GM12878 (cell line): ENCODE results near the gene TTLL11. TPM values are rescaled to one million over a fixed set of nuclear protein-coding genes. Genes with fewer than 3 reads are reported as not detected.

Experiments used
- ATAC-seq: fragments of 200-7000 bp; cut with Tn5 transposase; 3 replicates; pipeline ENCODE4 v1.9.1; 2020; ENCODE audit warnings: mild to moderate bottlenecking, moderate library complexity
- BruUV-seq: library from RNA; stranded (reverse); fragments of 400-500 nt; replicated peaks from 2 replicates; lab custom pipeline; 2021; lab: Mats Ljungman, UMichigan
- CTCF ChIA-PET: fragments of 300-600 bp; sonication (Branson Sonifier 250); formaldehyde crosslinking; extraction: SDS; loops from one replicate; lab custom pipeline; 2021; ENCODE audit warnings: inconsistent platforms; lab: Yijun Ruan, JAX
- POLR2A ChIA-PET: fragments of 350-600 bp; formaldehyde crosslinking; extraction: SDS; loops from one replicate; lab custom pipeline; 2021; ENCODE audit warnings: inconsistent platforms; lab: Charles Lee
- RAD21 ChIA-PET: fragments of 300-600 bp; sonication (Branson Sonifier 250); formaldehyde crosslinking; loops from one replicate; lab custom pipeline; 2023; ENCODE audit warnings: antibody characterized with exemption; ENCODE audit not compliant: unreplicated experiment; lab: Charles Lee
- SMC1A ChIA-PET: fragments of 300-600 bp; sonication (Branson Sonifier 250); formaldehyde crosslinking; loops from one replicate; lab custom pipeline; 2023; ENCODE audit not compliant: unreplicated experiment, uncharacterized antibody; lab: Charles Lee
- DNase-seq: peaks from one replicate; pipeline ENCODE4 v3.0.0-alpha.2; 2011; ENCODE audit warnings: low read depth, low spot score
- FAIRE-seq: peaks from 3 replicates; lab custom pipeline; 2011; peaks lifted over from hg19 to GRCh38; lab: Jason Lieb, UNC
- H2AFZ ChIP-seq: 2 replicates; pipeline ENCODE4 v1.6.0; 2011; ENCODE audit warnings: low read depth, low read length, control low read depth; ENCODE audit not compliant: control insufficient read depth
- H3K27ac ChIP-seq: 2 replicates; pipeline ENCODE4 v1.5.1; 2011; ENCODE audit warnings: control low read depth; ENCODE audit not compliant: control insufficient read depth, insufficient read depth
- H3K27me3 ChIP-seq, 2 experiments: replicated peaks in 1 of 2; 2 replicates each; pipeline versions ENCODE4 v1.6.0 to v1.6.1; 2011; ENCODE audit warnings: low read length in 1 of 2; ENCODE audit not compliant: control insufficient read depth in 2 of 2, insufficient read depth in 2 of 2
- H3K36me3 ChIP-seq, 2 experiments: 2 replicates each; pipeline ENCODE4 v1.5.1; 2011; ENCODE audit warnings: low read length in 1 of 2; ENCODE audit not compliant: control insufficient read depth in 2 of 2, insufficient read depth in 2 of 2
- H3K4me1 ChIP-seq: 2 replicates; pipeline ENCODE4 v1.6.1; 2011; ENCODE audit warnings: mild to moderate bottlenecking, low read length, moderate library complexity, mixed read lengths; ENCODE audit not compliant: control insufficient read depth, insufficient read depth
- H3K4me2 ChIP-seq: 2 replicates; pipeline ENCODE4 v1.6.0; 2011; ENCODE audit warnings: control low read depth; ENCODE audit not compliant: control insufficient read depth, insufficient read depth
- H3K4me3 ChIP-seq: fragments of 200-600 bp; sonication (generic); 2 replicates; pipeline ENCODE4 v1.5.1; 2016
- H3K79me2 ChIP-seq: 2 replicates; pipeline ENCODE4 v1.6.0; 2011; ENCODE audit warnings: low read length; ENCODE audit not compliant: control insufficient read depth, insufficient read depth
- H3K9ac ChIP-seq: 2 replicates; pipeline ENCODE4 v1.8.0; 2011; ENCODE audit warnings: low read length, control low read depth, mixed read lengths; ENCODE audit not compliant: control insufficient read depth, insufficient read depth
- H3K9me3 ChIP-seq: replicated peaks from 3 replicates; pipeline ENCODE4 v1.5.1; 2011; ENCODE audit warnings: mild to moderate bottlenecking, low read length; ENCODE audit not compliant: control insufficient read depth, insufficient read depth
- H4K20me1 ChIP-seq: 2 replicates; pipeline ENCODE4 v1.6.0; 2011; ENCODE audit not compliant: control insufficient read depth, insufficient read depth
- IRF4 ChIP-seq: IDR thresholded peaks from 2 replicates; pipeline ENCODE4 v1.6.1; 2011; ENCODE audit warnings: low read depth, low read length
- JUND ChIP-seq: IDR thresholded peaks from 2 replicates; pipeline ENCODE4 v1.6.1; 2012; ENCODE audit warnings: low read depth, mild to moderate bottlenecking, low read length, improper control_type of control experiment, moderate library complexity
- MTA3 ChIP-seq: IDR thresholded peaks from 2 replicates; pipeline ENCODE4 v1.6.1; 2012; ENCODE audit warnings: low read length, inconsistent platforms, borderline replicate concordance
- NRF1 ChIP-seq: conservative IDR thresholded peaks from 2 replicates; pipeline ENCODE4 v1.6.1; 2011; ENCODE audit warnings: mild to moderate bottlenecking, low read depth, low read length, improper control_type of control experiment
- PAX5 ChIP-seq: IDR thresholded peaks from 2 replicates; pipeline ENCODE4 v1.6.1; 2011; ENCODE audit warnings: low read depth, low read length, borderline replicate concordance
- PAX8 ChIP-seq: fragments of 450-650 bp; IDR thresholded peaks from 2 replicates; pipeline ENCODE4 v1.6.1; 2017; ENCODE audit warnings: mild to moderate bottlenecking, moderate library complexity
- SMARCA5 ChIP-seq: fragments of 450-650 bp; IDR thresholded peaks from 2 replicates; pipeline ENCODE4 v1.6.1; 2017; ENCODE audit warnings: mild to moderate bottlenecking
- SUZ12 ChIP-seq: fragments of 200-600 bp; sonication (generic); IDR thresholded peaks from one replicate; pipeline ENCODE4 v1.6.1; 2018; ENCODE audit warnings: antibody characterized with exemption, mild to moderate bottlenecking; ENCODE audit not compliant: unreplicated experiment
- ZBED1 ChIP-seq: IDR thresholded peaks from 2 replicates; pipeline ENCODE4 v1.6.1; 2016; ENCODE audit warnings: borderline replicate concordance
- WGBS: methylation state at CpG from one replicate; pipeline ENCODE4 v1.1.6; 2016; ENCODE audit warnings: low lambda C conversion rate; ENCODE audit not compliant: insufficient replicate concordance, insufficient coverage; ENCODE audit errors: missing lambda C conversion rate; 5-methylcytosine and 5-hydroxymethylcytosine counted together
- in situ Hi-C: fragments of 300-500 bp; cut with MboI; formaldehyde crosslinking; loops from 9 replicates; pipeline ENCODE4 v1.14.3; 2018; ENCODE audit warnings: mixed read lengths
- intact Hi-C: fragments of 100-400 bp; cut with micrococcal nuclease; formaldehyde crosslinking; loops from one replicate; pipeline ENCODE4 v1.14.2; 2022; ENCODE audit not compliant: unreplicated experiment
- polyA plus RNA-seq, 11 experiments: library from polyadenylated mRNA; depleted of rRNA in 4 of 11; unstranded in 6 of 11; stranded (reverse) in 5 of 11; fragments of >200 nt; fragmentation: Nextera tagmentation in 4 of 11; fragmentation: Illumina TruSeq in 1 of 11; extraction: Ambion mirVana in 4 of 11; extraction: Trizol in 1 of 11; gene quantifications; 1 replicate in 1 of 11; 2 replicates in 10 of 11; pipeline versions ENCODE4 v1.2.1 to v1.2.3, GENCODE V29; 2011 to 2016; ENCODE audit warnings: inconsistent platforms in 2 of 11, missing spikeins in 2 of 11, low read depth in 1 of 11
- total RNA-seq, 4 experiments: library from RNA; depleted of rRNA in 3 of 4; stranded (reverse); fragments of >200 nt in 3 of 4; fragmentation: Illumina TruSeq in 1 of 4; extraction: Trizol in 1 of 4; gene quantifications; 2 replicates each; pipeline versions ENCODE4 v1.2.1 to v1.2.3, GENCODE V29; 2013 to 2021
- TF ChIP-seq, protein P1 (sequence below): IDR thresholded peaks from 2 replicates; pipeline ENCODE4 v1.6.1; 2012; ENCODE audit warnings: low read length, inconsistent platforms
- TF ChIP-seq, protein P2 (sequence below): fragments of 450-650 bp; formaldehyde crosslinking; IDR thresholded peaks from 2 replicates; pipeline ENCODE4 v1.4.0; 2022; ENCODE audit warnings: mild to moderate bottlenecking, moderate library complexity
- TF ChIP-seq, protein P3 (sequence below): IDR thresholded peaks from 2 replicates; pipeline ENCODE4 v1.6.1; 2011; ENCODE audit warnings: borderline replicate concordance, low read depth, mild to moderate bottlenecking, moderate library complexity, mixed read lengths, low read length; ENCODE audit not compliant: insufficient read depth; ENCODE audit errors: extremely low read length

The TTLL11 gene
- total and polyA plus RNA-seq, 10 of the 15 experiments (the other 5 are each of a cell fraction or from before 2014, with no cell fraction given), result 1.2 to 3.7 (median 2.9) TPM

DNA sequence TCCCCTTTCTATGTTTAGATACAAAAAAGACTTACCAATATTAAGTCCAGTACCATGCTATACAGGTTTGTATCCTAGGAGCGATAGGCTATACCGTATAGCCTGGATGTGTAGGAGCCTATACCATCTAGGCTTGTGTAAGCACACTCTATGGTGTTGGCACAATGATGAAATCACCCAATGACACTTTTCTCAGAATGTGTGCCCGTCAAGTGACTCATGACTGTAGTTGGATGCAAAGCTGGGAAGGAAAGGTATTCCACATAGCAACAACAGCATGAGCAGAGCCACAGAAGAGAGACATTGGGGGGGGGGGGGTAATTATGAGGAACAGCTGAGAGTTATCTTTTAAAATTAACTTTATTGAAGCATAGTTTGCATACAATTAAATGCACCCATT, 63.2 kb downstream of the TTLL11 start (continued):
- TF ChIP-seq IRF4, result no peak

DNA sequence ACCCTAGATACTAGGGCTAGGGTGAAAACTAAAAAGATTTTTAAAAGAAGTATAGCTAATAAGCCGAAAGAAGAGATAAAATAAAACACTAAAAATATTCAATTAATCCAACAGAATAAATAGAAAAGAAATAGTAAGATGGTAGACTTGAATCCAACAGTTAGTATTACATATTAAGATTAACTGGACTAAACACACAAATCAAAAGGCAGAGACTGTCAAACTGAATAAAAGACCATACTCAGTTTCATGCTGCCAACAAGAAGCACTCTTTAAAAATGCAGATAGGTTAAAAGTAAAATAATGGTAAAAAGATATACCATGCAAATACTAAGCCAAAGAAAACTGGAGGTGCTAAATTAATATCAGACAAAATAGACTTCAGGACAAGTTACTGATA, 65.0 kb downstream of the TTLL11 start:
- FAIRE-seq, result no peak
- SMC1A ChIA-PET, result no interaction called here
- no peak for TF ChIP-seq ZBED1
- TF ChIP-seq PAX5, result no peak
- TF ChIP-seq JUND, result no peak
- no peak for TF ChIP-seq PAX8
- TF ChIP-seq NRF1, result no peak
- no peak for TF ChIP-seq SUZ12
- TF ChIP-seq SMARCA5, result no peak
- TF ChIP-seq, protein P1, sequence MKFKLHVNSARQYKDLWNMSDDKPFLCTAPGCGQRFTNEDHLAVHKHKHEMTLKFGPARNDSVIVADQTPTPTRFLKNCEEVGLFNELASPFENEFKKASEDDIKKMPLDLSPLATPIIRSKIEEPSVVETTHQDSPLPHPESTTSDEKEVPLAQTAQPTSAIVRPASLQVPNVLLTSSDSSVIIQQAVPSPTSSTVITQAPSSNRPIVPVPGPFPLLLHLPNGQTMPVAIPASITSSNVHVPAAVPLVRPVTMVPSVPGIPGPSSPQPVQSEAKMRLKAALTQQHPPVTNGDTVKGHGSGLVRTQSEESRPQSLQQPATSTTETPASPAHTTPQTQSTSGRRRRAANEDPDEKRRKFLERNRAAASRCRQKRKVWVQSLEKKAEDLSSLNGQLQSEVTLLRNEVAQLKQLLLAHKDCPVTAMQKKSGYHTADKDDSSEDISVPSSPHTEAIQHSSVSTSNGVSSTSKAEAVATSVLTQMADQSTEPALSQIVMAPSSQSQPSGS, result no peak
- TF ChIP-seq, protein P2, sequence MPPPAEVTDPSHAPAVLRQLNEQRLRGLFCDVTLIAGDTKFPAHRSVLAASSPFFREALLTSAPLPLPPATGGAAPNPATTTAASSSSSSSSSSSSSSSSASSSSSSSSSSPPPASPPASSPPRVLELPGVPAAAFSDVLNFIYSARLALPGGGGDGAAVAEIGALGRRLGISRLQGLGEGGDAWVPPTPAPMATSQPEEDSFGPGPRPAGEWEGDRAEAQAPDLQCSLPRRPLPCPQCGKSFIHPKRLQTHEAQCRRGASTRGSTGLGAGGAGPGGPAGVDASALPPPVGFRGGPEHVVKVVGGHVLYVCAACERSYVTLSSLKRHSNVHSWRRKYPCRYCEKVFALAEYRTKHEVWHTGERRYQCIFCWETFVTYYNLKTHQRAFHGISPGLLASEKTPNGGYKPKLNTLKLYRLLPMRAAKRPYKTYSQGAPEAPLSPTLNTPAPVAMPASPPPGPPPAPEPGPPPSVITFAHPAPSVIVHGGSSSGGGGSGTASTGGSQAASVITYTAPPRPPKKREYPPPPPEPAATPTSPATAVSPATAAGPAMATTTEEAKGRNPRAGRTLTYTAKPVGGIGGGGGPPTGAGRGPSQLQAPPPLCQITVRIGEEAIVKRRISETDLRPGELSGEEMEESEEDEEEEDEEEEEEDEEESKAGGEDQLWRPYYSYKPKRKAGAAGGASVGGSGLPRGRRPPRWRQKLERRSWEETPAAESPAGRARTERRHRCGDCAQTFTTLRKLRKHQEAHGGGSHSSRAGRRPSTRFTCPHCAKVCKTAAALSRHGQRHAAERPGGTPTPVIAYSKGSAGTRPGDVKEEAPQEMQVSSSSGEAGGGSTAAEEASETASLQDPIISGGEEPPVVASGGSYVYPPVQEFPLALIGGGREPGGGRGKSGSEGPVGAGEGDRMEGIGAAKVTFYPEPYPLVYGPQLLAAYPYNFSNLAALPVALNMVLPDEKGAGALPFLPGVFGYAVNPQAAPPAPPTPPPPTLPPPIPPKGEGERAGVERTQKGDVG (CRISPR knock-in tag), result no peak
- TF ChIP-seq, protein P3, sequence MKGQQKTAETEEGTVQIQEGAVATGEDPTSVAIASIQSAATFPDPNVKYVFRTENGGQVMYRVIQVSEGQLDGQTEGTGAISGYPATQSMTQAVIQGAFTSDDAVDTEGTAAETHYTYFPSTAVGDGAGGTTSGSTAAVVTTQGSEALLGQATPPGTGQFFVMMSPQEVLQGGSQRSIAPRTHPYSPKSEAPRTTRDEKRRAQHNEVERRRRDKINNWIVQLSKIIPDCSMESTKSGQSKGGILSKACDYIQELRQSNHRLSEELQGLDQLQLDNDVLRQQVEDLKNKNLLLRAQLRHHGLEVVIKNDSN, result no peak
- no peak for TF ChIP-seq MTA3

More for the DNA sequence above, 65.0 kb downstream of the TTLL11 start:
- H3K27ac ChIP-seq, result no peak overlapping the region
- no peak for ATAC-seq
- ChIA-PET RAD21 (no interaction called here), POLR2A (no interaction called here), CTCF (interaction anchor here (1.0 kb wide), 1 partner anchor 10 kb away, joined by 3 read pairs; no protein-coding TSS in a partner anchor)
- BruUV-seq, result no TSS peak
- H2AFZ ChIP-seq, result no peak overlapping the region
- no peak for DNase-seq
- no peak overlapping the region for H3K9ac ChIP-seq
- no peaks in the 10 kb centered on the region for H3K27me3 ChIP-seq
- H3K4me3 ChIP-seq, result no peak overlapping the region
- in situ Hi-C loops, result no loop called here
- H4K20me1 ChIP-seq, result no peaks in the 10 kb centered on the region
- intact Hi-C loops, result no loop called here
- H3K36me3 ChIP-seq, result no peaks in the 10 kb centered on the region; a peak in 1 of 4 replicates
- H3K79me2 ChIP-seq, result no peaks in the 10 kb centered on the region
- H3K4me2 ChIP-seq, result no peak overlapping the region
- H3K9me3 ChIP-seq, result no peaks in the 10 kb centered on the region
- 38% methylated on average over 1 of the region's 1 CpG for WGBS
- H3K4me1 ChIP-seq, result no peaks in the 10 kb centered on the region
